Motor neuron (in vitro differentiated cells): ENCODE measurements around the gene LMNTD1. TPM values are rescaled to one million over a fixed set of nuclear protein-coding genes. Genes with fewer than 3 reads are reported as not detected.
A peak's percentile ranks its signal among the peaks of the same experiment; 100 is the strongest.

Source experiments
- ATAC-seq, 8 experiments: fragments of 200-7000 bp; cut with Tn5 transposase; replicated peaks in 6 of 8; 2 replicates each; pipeline ENCODE4 v1.8.0; 2021; ENCODE audit warnings: mild to moderate bottlenecking in 8 of 8, moderate library complexity in 8 of 8
- H3K27ac ChIP-seq, 2 donors: fragments of 250-450 bp; sonication (Bioruptor Pico); 2 replicates each; pipeline ENCODE4 v1.9.0; 2021; ENCODE audit warnings: antibody characterized with exemption in 2 of 2, mild to moderate bottlenecking in 2 of 2, moderate library complexity in 1 of 2
- H3K4me1 ChIP-seq, 2 donors: fragments of 250-450 bp; sonication (Bioruptor Pico); replicated peaks in 1 of 2; 2 replicates each; pipeline ENCODE4 v1.6.1; 2021; ENCODE audit warnings: antibody characterized with exemption in 2 of 2, mild to moderate bottlenecking in 2 of 2, moderate library complexity in 1 of 2
- H3K4me3 ChIP-seq, 5 donors: fragments of 250-450 bp; sonication (Bioruptor Pico); 2 replicates each; pipeline ENCODE4 v1.9.0; 2021; ENCODE audit warnings: antibody characterized with exemption in 5 of 5, mild to moderate bottlenecking in 5 of 5, moderate library complexity in 4 of 5
- WGBS, 10 experiments: fragments of 450-650 bp; shearing (Covaris generic); methylation state at CpG; one replicate each; pipeline ENCODE4 v1.0.0; 2022; 5-methylcytosine and 5-hydroxymethylcytosine counted together
- in situ Hi-C, 9 experiments: fragments of 400-800 bp; cut with MboI; loops; one replicate each; pipeline ENCODE4 v1.15.0; 2021; ENCODE audit warnings: low sequenced_read_pairs in 9 of 9, low pct_unique_long_range_greater_than_20kb in 2 of 9; ENCODE audit not compliant: unreplicated experiment in 9 of 9
- total RNA-seq, 8 experiments: library from RNA; unstranded; fragments of 300-600 nt; gene quantifications; 2 replicates each; pipeline versions ENCODE4 v1.2.3 to v1.2.4, GENCODE V29; 2022

LMNTD1 gene
- total RNA-seq, 8 experiments from 2014 or later, result 3.5 to 10.2 TPM; not detected in 6

- WGBS, 10 experiments, result 71 to 100% (median 87%) methylated on average over 1 to 2 of the region's 2 CpGs; no CpG with 5 or more reads in 2 of the 10 experiments
- H3K27ac ChIP-seq, result no peak overlapping the region
- H3K4me3 ChIP-seq, result no peak overlapping the region
- in situ Hi-C loops, result no loop called here
- H3K4me1 ChIP-seq, result no peaks in the 10 kb centered on the region
- ATAC-seq, result peak in 1 of 8 experiments; percentile 71
Measured at GRCh38 chr12:25578411-25579143, 25.5 kb upstream of the LMNTD1 start.

DNA sequence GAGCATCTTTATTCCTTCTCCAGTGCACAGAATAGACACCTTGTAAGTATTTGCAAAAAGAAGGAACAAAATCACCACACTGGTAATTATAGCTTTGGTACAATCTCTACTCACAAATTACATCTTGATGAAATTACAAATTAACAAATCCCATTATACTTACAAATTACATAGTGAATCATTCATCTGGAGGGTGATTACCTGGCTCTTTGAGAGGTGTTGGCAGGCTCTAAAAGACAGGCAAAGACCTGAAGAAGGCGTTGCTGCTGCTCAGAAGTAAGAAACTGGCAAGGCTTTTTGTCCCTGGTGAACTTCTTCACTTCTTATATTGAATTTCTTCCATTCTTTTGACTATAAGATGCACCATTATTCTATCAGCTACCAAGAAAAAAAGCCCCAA is 21.7 kb upstream of the LMNTD1 start:
- in situ Hi-C loops, result no loop called here
- no peaks in the 10 kb centered on the region for H3K4me1 ChIP-seq
- H3K4me3 ChIP-seq, result no peak overlapping the region
- no peak overlapping the region for H3K27ac ChIP-seq
- WGBS, 10 experiments, result 57 to 73% (median 66%) methylated on average over 1 of the region's 1 CpG; no CpG with 5 or more reads in 6 of the 10 experiments
- no peak for ATAC-seq

GRCh38 chr12:25573346-25573745 is 20.3 kb upstream of the LMNTD1 start:
- Histone ChIP-seq H3K4me1 (no peaks in the 10 kb centered on the region), H3K4me3 (no peak overlapping the region), H3K27ac (no peak overlapping the region)
- no peak for ATAC-seq
- in situ Hi-C loops, result no loop called here
- WGBS, 10 experiments, result 4 to 93% (median 70%) methylated on average over 1 to 4 of the region's 4 CpGs; no CpG with 5 or more reads in 1 of the 10 experiments

DNA sequence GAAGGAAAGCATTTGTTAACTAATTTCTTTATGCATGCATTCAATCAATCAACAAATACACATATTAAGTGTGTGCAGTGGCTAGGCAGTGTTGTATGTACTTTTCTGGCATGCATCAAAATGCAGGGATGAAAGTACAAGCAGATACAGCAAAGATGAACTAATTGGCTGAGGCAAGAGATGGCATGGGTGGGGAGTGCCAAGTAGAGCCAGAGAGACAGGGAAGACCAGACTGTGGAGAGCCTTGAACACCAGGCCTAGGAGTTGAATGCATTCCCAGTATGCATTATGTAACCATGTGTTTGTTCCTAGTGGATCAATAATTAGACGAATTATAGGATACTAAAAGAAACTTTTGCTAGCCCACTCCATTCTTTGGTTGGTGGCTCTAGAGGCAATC is 17.3 kb upstream of the LMNTD1 start:
- Histone ChIP-seq H3K27ac (no peak overlapping the region), H3K4me1 (no peaks in the 10 kb centered on the region), H3K4me3 (no peak overlapping the region)
- WGBS, 10 experiments, result 29 to 60% (median 57%) methylated on average over 1 of the region's 1 CpG; no CpG with 5 or more reads in 5 of the 10 experiments
- in situ Hi-C loops, result no loop called here
- no peak for ATAC-seq

DNA sequence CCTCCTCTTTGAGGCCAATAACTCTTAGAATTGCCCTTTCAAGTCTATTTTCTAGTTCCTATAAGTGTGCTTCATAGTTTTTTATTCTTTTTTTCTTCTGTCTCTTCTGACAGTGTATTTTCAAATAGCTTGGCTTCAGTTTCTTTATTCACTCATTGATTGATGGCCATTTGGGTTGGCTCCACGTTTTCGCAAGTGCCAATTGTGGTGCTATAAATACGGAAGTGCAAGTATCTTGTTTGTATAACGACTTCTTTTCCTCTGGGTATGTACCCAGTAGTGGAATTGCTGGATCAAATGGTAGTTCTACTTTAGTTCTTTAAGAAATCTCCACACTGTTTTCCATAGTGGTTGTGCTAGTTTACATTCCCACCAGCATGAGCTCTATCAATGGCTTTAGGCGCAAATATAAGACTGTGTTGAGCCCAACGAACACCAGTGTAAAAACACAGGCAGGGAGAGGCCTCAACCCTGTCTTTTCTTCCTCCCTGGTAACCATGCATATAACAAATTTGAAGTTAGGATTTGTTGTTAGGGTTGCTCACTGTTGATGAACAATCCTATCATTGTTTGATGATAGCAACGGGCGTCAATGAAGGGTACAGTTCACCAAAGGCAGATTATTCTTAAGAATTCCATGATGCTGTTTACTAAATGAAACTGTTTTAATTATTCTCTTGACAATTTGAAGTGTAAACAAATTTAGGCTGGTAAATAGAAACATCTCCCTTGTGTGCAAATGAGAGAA is 13.3 kb upstream of the LMNTD1 start:
- H3K27ac ChIP-seq, result no peak overlapping the region
- in situ Hi-C loops, result no loop called here
- H3K4me3 ChIP-seq, result no peak overlapping the region
- WGBS, 10 experiments, result 49 to 100% (median 75%) methylated on average over 1 to 8 of the region's 8 CpGs
- peak in 2 of 8 experiments; percentile 44 to 92 for ATAC-seq
- no peaks in the 10 kb centered on the region for H3K4me1 ChIP-seq

GRCh38 chr12:25558586-25558985 is 5.5 kb upstream of the LMNTD1 start:
- in situ Hi-C loops, result loop anchor here in 1 of 9 experiments (10.0 kb wide), 1 partner anchor 124 kb away; no protein-coding TSS in a partner anchor
- no peak for ATAC-seq
- 50 to 100% (median 88%) methylated on average over 2 to 7 of the region's 7 CpGs for WGBS, 10 experiments
- H3K27ac ChIP-seq, result no peak overlapping the region
- H3K4me1 ChIP-seq, result no peaks in the 10 kb centered on the region
- H3K4me3 ChIP-seq, result no peak overlapping the region

DNA sequence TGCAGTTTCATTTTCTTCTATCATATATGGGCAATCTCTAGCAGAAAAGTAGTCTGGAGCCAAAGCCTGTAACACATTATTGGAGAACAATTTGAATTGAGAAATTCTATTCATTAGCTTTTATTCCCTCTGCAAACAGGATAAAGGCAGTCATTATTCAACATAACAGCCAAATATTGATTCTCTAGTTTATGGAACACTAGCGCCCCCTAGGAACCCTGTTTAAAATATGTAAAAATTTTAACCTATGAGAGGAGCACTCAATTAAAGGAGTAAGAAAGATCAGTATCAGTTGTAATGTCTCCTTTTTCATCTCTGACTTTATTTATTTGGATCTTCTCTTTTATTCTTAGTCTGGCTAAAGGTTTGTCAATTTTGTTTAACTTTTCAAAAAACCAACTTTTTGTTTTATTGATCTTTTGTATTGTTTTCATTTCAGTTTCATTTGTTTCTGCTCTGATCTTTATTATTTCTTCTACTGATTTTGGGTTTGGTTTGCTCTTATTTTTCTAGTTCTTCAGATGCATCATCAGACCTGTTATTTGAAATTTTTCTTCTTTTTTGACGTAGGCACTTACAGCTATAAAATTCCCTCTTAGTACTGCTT is 4.8 kb upstream of the LMNTD1 start:
- in situ Hi-C loops, result loop anchor here in 1 of 9 experiments (10.0 kb wide), 1 partner anchor 123 kb away; no protein-coding TSS in a partner anchor
- H3K4me1 ChIP-seq, result no peaks in the 10 kb centered on the region
- ATAC-seq, result no peak
- H3K4me3 ChIP-seq, result no peak overlapping the region
- WGBS, 10 experiments, result 13 to 58% (median 49%) methylated on average over 1 to 2 of the region's 2 CpGs
- no peak overlapping the region for H3K27ac ChIP-seq

- no peak overlapping the region for H3K4me3 ChIP-seq
- H3K27ac ChIP-seq, result no peak overlapping the region
- in situ Hi-C loops, result loop anchor here in 1 of 9 experiments (10.0 kb wide), 1 partner anchor 121 kb away; no protein-coding TSS in a partner anchor
- no peak for ATAC-seq
- WGBS, 10 experiments, result 94 to 100% (median 100%) methylated on average over 1 to 3 of the region's 6 CpGs; no CpG with 5 or more reads in 4 of the 10 experiments
- H3K4me1 ChIP-seq, result no peaks in the 10 kb centered on the region
Measured at GRCh38 chr12:25556153-25556552, 3.1 kb upstream of the LMNTD1 start.

- no peak overlapping the region for H3K27ac ChIP-seq
- no peaks in the 10 kb centered on the region for H3K4me1 ChIP-seq
- in situ Hi-C loops, result loop anchor here in 1 of 9 experiments (10.0 kb wide), 1 partner anchor 118 kb away; no protein-coding TSS in a partner anchor
- 8 to 100% (median 92%) methylated on average over 1 to 3 of the region's 3 CpGs; no CpG with 5 or more reads in 1 of the 10 experiments for WGBS, 10 experiments
- H3K4me3 ChIP-seq, result no peak overlapping the region
- peak in 1 of 8 experiments; percentile 10 for ATAC-seq
Measured at GRCh38 chr12:25552681-25553080, 402 bp downstream of the LMNTD1 start.

DNA sequence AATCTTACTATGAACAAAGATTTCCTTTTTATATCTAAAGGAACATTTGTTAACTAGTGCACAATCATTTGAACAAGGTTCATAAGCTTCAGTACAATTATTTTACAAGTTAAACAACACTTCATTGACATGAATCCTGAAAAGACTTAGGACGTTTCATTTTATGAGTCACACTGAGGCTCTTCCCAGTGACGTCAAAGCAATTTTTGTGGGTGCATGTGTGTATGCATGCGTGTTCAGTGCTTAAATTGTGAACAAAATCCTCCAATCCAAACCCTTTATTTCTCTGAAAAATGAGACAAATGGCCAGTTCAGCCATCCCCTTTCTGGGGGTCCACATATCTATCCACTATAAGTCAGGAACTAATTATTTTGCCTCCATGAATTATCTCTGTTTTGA is 2.9 kb downstream of the LMNTD1 start:
- in situ Hi-C loops, result loop anchor here in 1 of 9 experiments (10.0 kb wide), 1 partner anchor 115 kb away; no protein-coding TSS in a partner anchor
- H3K4me1 ChIP-seq, result no peaks in the 10 kb centered on the region
- H3K27ac ChIP-seq, result no peak overlapping the region
- ATAC-seq, result no peak
- WGBS, 10 experiments, result 36 to 92% (median 83%) methylated on average over 2 to 3 of the region's 3 CpGs; no CpG with 5 or more reads in 1 of the 10 experiments
- H3K4me3 ChIP-seq, result no peak overlapping the region

DNA sequence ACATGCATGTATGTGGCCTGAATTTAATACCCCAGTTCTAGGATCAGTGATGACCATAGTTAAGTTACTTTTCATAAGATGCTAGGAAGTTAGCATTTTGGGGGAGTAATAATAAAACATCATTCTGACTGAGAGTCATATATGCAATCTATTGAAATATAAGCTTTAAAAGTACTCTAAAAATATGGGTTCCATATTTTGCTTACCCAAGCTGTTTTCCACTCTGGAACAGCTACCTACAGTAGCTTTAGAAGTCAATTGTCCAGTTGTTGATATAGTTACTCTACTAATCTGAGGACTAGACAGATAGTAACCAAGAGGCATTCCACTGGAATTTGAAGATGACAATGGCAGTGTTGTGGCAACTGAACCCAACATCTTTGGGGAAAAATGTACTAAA is 4.0 kb downstream of the LMNTD1 start:
- Histone ChIP-seq H3K4me1 (no peaks in the 10 kb centered on the region), H3K4me3 (no peak overlapping the region), H3K27ac (no peak overlapping the region)
- ATAC-seq, result no peak
- in situ Hi-C loops, result no loop called here

- in situ Hi-C loops, result no loop called here
- ATAC-seq, result no peak
- Histone ChIP-seq H3K4me3 (no peak overlapping the region), H3K4me1 (no peaks in the 10 kb centered on the region), H3K27ac (no peak overlapping the region)
- WGBS, 10 experiments, result 41 to 100% (median 71%) methylated on average over 1 to 2 of the region's 2 CpGs; no CpG with 5 or more reads in 2 of the 10 experiments
Measured at GRCh38 chr12:25546318-25546717, 6.8 kb downstream of the LMNTD1 start.

DNA sequence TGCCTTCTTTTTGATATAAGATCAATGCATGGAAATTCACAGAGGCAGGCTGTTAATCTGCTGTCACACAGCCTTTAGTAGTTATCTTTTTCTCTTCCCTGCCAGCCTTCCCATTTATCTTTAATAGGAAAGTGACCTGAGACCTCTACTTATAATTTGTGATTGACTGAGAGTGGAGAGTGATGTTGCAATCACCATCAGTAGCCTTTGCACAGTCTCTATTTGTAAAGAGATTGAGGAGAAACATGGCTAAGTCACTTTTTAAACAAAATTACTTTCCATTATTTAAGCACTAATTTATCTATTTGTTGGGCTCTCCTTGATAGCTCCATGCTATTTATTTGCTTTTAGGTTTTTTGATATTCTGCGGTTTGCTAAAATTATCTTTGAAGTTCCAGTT is 19.9 kb downstream of the LMNTD1 start:
- Histone ChIP-seq H3K27ac (no peak overlapping the region), H3K4me1 (no peaks in the 10 kb centered on the region), H3K4me3 (no peak overlapping the region)
- no peak for ATAC-seq
- 80 to 100% (median 89%) methylated on average over 1 of the region's 1 CpG; no CpG with 5 or more reads in 4 of the 10 experiments for WGBS, 10 experiments
- in situ Hi-C loops, result no loop called here
